GM18909 (cell line): ENCODE measurements around the gene RNF32.

Source experiments
- ATAC-seq: cut with Tn5 transposase; IDR thresholded peaks from one replicate; pipeline ENCODE4 v1.9.1; 2021; ENCODE audit warnings: mild to moderate bottlenecking; ENCODE audit not compliant: unreplicated experiment, poor library complexity

Gene RNF32

GRCh38 chr7:156722043-156722826 is 81.7 kb downstream of the RNF32 start:
- ATAC-seq, result no peak

GRCh38 chr7:156725073-156725472 is 84.5 kb downstream of the RNF32 start:
- ATAC-seq, result no peak

GRCh38 chr7:156725936-156726335 is 85.4 kb downstream of the RNF32 start:
- no peak for ATAC-seq
